ENCODE measurements around the gene PIGU. TPM values are rescaled to one million over a fixed set of nuclear protein-coding genes. Genes with fewer than 3 reads are reported as not detected.
A peak's percentile ranks its signal among the peaks of the same experiment; 100 is the strongest.

PIGU gene
- total and polyA plus RNA-seq, 7 experiments from 2014 or later, result 8.6 to 34.5 (median 16.7) TPM

- Histone ChIP-seq H3K36me3 (ENCODE audit: control insufficient read depth in 2 of 3, insufficient read depth in 3 of 3, low read length in 3 of 3) (no peaks in the 10 kb centered on the region), H3K9me3 (ENCODE audit: control insufficient read depth in 2 of 3, low read length in 3 of 3) (no peaks in the 10 kb centered on the region), H3K27me3 (ENCODE audit: control insufficient read depth in 2 of 2, insufficient read depth in 2 of 2, low read length in 2 of 2) (no peaks in the 10 kb centered on the region), H3K4me1 (ENCODE audit: control insufficient read depth in 2 of 2, insufficient read depth in 2 of 2, low read length in 2 of 2) (peaks cover 4 to 8% of the 10 kb centered on the region in 2 donors), H3K27ac (ENCODE audit: low read depth, low read length) (peak overlapping the region; percentile 97), H3K4me3 (ENCODE audit: low read length) (no peak overlapping the region)
- peaks cover 8 to 15% (median 13%) of the 10 kb centered on the region in 7 donors for H3K4me1 Mint-ChIP-seq
- intact Hi-C loops (cut with micrococcal nuclease), result loop anchor here in 1 of 2 donors (1.0 kb wide), 1 partner anchor 44 kb away; the partner anchor contains the start of gene DYNLRB1
- ChIA-PET POLR2A (no interaction called here), CTCF (no interaction called here)
- peaks cover 0 to 2% (median 0%) of the 10 kb centered on the region in 11 donors for H3K9me3 Mint-ChIP-seq
- peak overlapping the region in 3 of 10 donors; percentile 13 to 58 (median 58) for H3K4me3 Mint-ChIP-seq
- no peak for ATAC-seq
- peak overlapping the region in 7 of 9 donors; percentile 69 to 94 (median 77) for H3K27ac Mint-ChIP-seq
- H3K27me3 Mint-ChIP-seq, result no peaks in the 10 kb centered on the region
- peak in 1 of 9 donors; percentile 9 for DNase-seq
- H3K36me3 Mint-ChIP-seq, result peaks cover 0 to 3% (median 0%) of the 10 kb centered on the region in 5 donors
Measured at GRCh38 chr20:34560614-34561013, 116.3 kb downstream of the PIGU start.

GRCh38 chr20:34560141-34560523, 116.8 kb downstream of the PIGU start:
- Histone ChIP-seq H3K27me3 (ENCODE audit: control insufficient read depth in 2 of 2, insufficient read depth in 2 of 2, low read length in 2 of 2) (no peaks in the 10 kb centered on the region), H3K4me1 (ENCODE audit: control insufficient read depth in 2 of 2, insufficient read depth in 2 of 2, low read length in 2 of 2) (peaks cover 4 to 8% of the 10 kb centered on the region in 2 donors), H3K27ac (ENCODE audit: low read depth, low read length) (peak overlapping the region; percentile 97), H3K4me3 (ENCODE audit: low read length) (no peak overlapping the region), H3K9me3 (ENCODE audit: control insufficient read depth in 2 of 3, low read length in 3 of 3) (no peaks in the 10 kb centered on the region), H3K36me3 (ENCODE audit: control insufficient read depth in 2 of 3, insufficient read depth in 3 of 3, low read length in 3 of 3) (no peaks in the 10 kb centered on the region)
- intact Hi-C loops (cut with micrococcal nuclease), result no loop called here
- Mint-ChIP-seq H3K4me3 (peak overlapping the region in 9 of 10 donors; percentile 47 to 82 (median 70)), H3K36me3 (peaks cover 0 to 2% (median 0%) of the 10 kb centered on the region in 5 donors), H3K27ac (peak overlapping the region in 7 of 9 donors; percentile 69 to 94 (median 77)), H3K4me1 (peaks cover 8 to 14% (median 13%) of the 10 kb centered on the region in 7 donors), H3K27me3 (no peaks in the 10 kb centered on the region), H3K9me3 (peaks cover 0 to 2% (median 0%) of the 10 kb centered on the region in 11 donors)
- ChIA-PET POLR2A (no interaction called here), CTCF (no interaction called here)
- DNase-seq (peak in 1 of 9 donors; percentile 14), ATAC-seq (no peak)

GRCh38 chr20:34559311-34560140, 117.4 kb downstream of the PIGU start:
- H3K27ac ChIP-seq (ENCODE audit: low read depth, low read length), result peak overlapping the region; percentile 97
- no peaks in the 10 kb centered on the region for H3K36me3 ChIP-seq (ENCODE audit: control insufficient read depth in 2 of 3, insufficient read depth in 3 of 3, low read length in 3 of 3)
- DNase-seq (peak in 4 of 9 donors; percentile 22 to 41 (median 28)), ATAC-seq (no peak)
- ChIA-PET CTCF (no interaction called here), POLR2A (interaction anchor here (1.0 kb wide), 1 partner anchor 29 kb away, joined by 4 read pairs; no protein-coding TSS in a partner anchor)
- H3K4me3 Mint-ChIP-seq, result peak overlapping the region; percentile 60 to 82 (median 75)
- no peak overlapping the region for H3K4me3 ChIP-seq (ENCODE audit: low read length)
- H3K27ac Mint-ChIP-seq, result peak overlapping the region in 8 of 9 donors; percentile 63 to 95 (median 82)
- no peaks in the 10 kb centered on the region for H3K9me3 ChIP-seq (ENCODE audit: control insufficient read depth in 2 of 3, low read length in 3 of 3)
- intact Hi-C loops (cut with micrococcal nuclease), result loop anchor here (2.0 kb wide), 3 partner anchors 15 to 827 kb away; no protein-coding TSS in a partner anchor
- H3K27me3 ChIP-seq (ENCODE audit: control insufficient read depth in 2 of 2, insufficient read depth in 2 of 2, low read length in 2 of 2), result no peaks in the 10 kb centered on the region
- no peaks in the 10 kb centered on the region for H3K27me3 Mint-ChIP-seq
- peaks cover 0 to 2% (median 0%) of the 10 kb centered on the region in 11 donors for H3K9me3 Mint-ChIP-seq
- H3K4me1 Mint-ChIP-seq, result peaks cover 8 to 14% (median 13%) of the 10 kb centered on the region in 7 donors
- peaks cover 4 to 8% of the 10 kb centered on the region in 2 donors for H3K4me1 ChIP-seq (ENCODE audit: control insufficient read depth in 2 of 2, insufficient read depth in 2 of 2, low read length in 2 of 2)
- H3K36me3 Mint-ChIP-seq, result peaks cover 0 to 2% (median 0%) of the 10 kb centered on the region in 5 donors

- Histone ChIP-seq H3K9me3 (ENCODE audit: control insufficient read depth in 2 of 3, low read length in 3 of 3) (no peaks in the 10 kb centered on the region), H3K27me3 (ENCODE audit: control insufficient read depth in 2 of 2, insufficient read depth in 2 of 2, low read length in 2 of 2) (no peaks in the 10 kb centered on the region), H3K27ac (ENCODE audit: low read depth, low read length) (peak within 1 kb of the TSS; percentile 97), H3K36me3 (ENCODE audit: control insufficient read depth in 2 of 3, insufficient read depth in 3 of 3, low read length in 3 of 3) (no peaks in the 10 kb centered on the region), H3K4me1 (ENCODE audit: control insufficient read depth in 2 of 2, insufficient read depth in 2 of 2, low read length in 2 of 2) (peaks cover 4 to 8% of the 10 kb centered on the region in 2 donors), H3K4me3 (ENCODE audit: low read length) (peak within 1 kb of the TSS; percentile 70)
- DNase-seq (peak; percentile 87 to 96 (median 89)), ATAC-seq (peak; percentile 94)
- peaks cover 0 to 2% (median 0%) of the 10 kb centered on the region in 11 donors for H3K9me3 Mint-ChIP-seq
- H3K27me3 Mint-ChIP-seq, result no peaks in the 10 kb centered on the region
- H3K27ac Mint-ChIP-seq, result peak within 1 kb of the TSS; percentile 78 to 95 (median 88)
- CTCF ChIA-PET, result no interaction called here
- POLR2A ChIA-PET, result interaction anchor here (0.6 to 1.2 kb wide), 3 partner anchors 15 to 923 kb away, joined by 3 to 4 read pairs (median 3); no protein-coding TSS in a partner anchor
- intact Hi-C loops (cut with micrococcal nuclease), result loop anchor here (1.0 to 2.0 kb wide), 8 partner anchors 14 to 826 kb away; partner anchors contain the start of genes AHCY (in 2 of the 2), DYNLRB1 (in 1 of the 2) and TP53INP2 (in 1 of the 2)
- H3K4me3 Mint-ChIP-seq, result peak within 1 kb of the TSS; percentile 69 to 90 (median 85)
- H3K36me3 Mint-ChIP-seq, result peaks cover 0 to 2% (median 0%) of the 10 kb centered on the region in 5 donors
- peaks cover 8 to 14% (median 13%) of the 10 kb centered on the region in 7 donors for H3K4me1 Mint-ChIP-seq
Measured at GRCh38 chr20:34558320-34559218, 118.3 kb downstream of the PIGU start, which contains the start of gene MAP1LC3A. Gene MAP1LC3A, plus strand, starts transcription at chr20:34558718. Its CDS starts 151 bp downstream, at chr20:34558869.

- peaks cover 0 to 2% (median 0%) of the 10 kb centered on the region in 5 donors for H3K36me3 Mint-ChIP-seq
- Histone ChIP-seq H3K9me3 (ENCODE audit: control insufficient read depth in 2 of 3, low read length in 3 of 3) (no peaks in the 10 kb centered on the region), H3K27ac (ENCODE audit: low read depth, low read length) (peak overlapping the region; percentile 97), H3K4me1 (ENCODE audit: control insufficient read depth in 2 of 2, insufficient read depth in 2 of 2, low read length in 2 of 2) (peaks cover 4 to 8% of the 10 kb centered on the region in 2 donors), H3K4me3 (ENCODE audit: low read length) (peak overlapping the region; percentile 70), H3K27me3 (ENCODE audit: control insufficient read depth in 2 of 2, insufficient read depth in 2 of 2, low read length in 2 of 2) (no peaks in the 10 kb centered on the region), H3K36me3 (ENCODE audit: control insufficient read depth in 2 of 3, insufficient read depth in 3 of 3, low read length in 3 of 3) (no peaks in the 10 kb centered on the region)
- peak overlapping the region; percentile 68 to 90 (median 85) for H3K4me3 Mint-ChIP-seq
- ChIA-PET CTCF (no interaction called here), POLR2A (interaction anchor here (0.5 to 1.2 kb wide), 4 partner anchors 14 to 924 kb away, joined by 3 read pairs; partner anchors contain the start of genes DYNLRB1 and ITCH)
- H3K27ac Mint-ChIP-seq, result peak overlapping the region; percentile 70 to 95 (median 88)
- no peaks in the 10 kb centered on the region for H3K27me3 Mint-ChIP-seq
- H3K9me3 Mint-ChIP-seq, result peaks cover 0 to 2% (median 0%) of the 10 kb centered on the region in 11 donors
- DNase-seq, result no peak
- no peak for ATAC-seq
- intact Hi-C loops (cut with micrococcal nuclease), result loop anchor here (1.0 to 2.0 kb wide), 8 partner anchors 13 to 825 kb away; partner anchors contain the start of genes AHCY (in 2 of the 2), DYNLRB1 (in 1 of the 2) and TP53INP2 (in 1 of the 2)
- H3K4me1 Mint-ChIP-seq, result peaks cover 8 to 14% (median 13%) of the 10 kb centered on the region in 7 donors
Measured at GRCh38 chr20:34557936-34558319, 119.0 kb downstream of the PIGU start.
